Measurements from ENCODE around the gene WDR62. TPM values are rescaled to one million over a fixed set of nuclear protein-coding genes. Genes with fewer than 3 reads are reported as not detected.

The WDR62 gene
- total and polyA plus RNA-seq, 10 of the 15 experiments (the other 5 are each of a cell fraction or from before 2014, with no cell fraction given) = 0.08 to 20.6 (median 10.9) TPM

DNA sequence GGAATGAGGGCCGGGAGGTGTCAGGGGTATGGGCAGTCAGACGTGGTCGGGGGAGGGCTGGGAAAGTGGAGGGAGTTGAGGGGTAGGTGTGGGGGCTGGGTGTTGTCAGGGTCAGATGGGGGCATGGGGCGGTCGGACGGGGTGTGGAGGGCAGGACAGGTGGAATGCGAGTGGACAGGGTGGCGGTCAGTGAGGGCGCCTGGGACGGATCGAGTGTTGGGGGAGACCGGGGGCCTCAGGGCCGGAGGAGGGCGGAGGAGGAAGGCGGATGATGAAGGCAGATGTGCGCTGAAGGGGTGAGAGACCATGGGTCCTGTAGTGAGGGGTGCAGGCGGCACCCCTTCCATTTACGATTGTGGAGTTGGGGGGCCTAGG lies 66.3 kb downstream of the WDR62 start:
- Histone ChIP-seq H3K4me3 (no peak overlapping the region), H4K20me1 (ENCODE audit: control insufficient read depth, insufficient read depth) (no peaks in the 10 kb centered on the region), H3K4me1 (ENCODE audit: control insufficient read depth, insufficient read depth, low read length) (peaks cover 12% of the 10 kb centered on the region), H3K4me2 (ENCODE audit: control insufficient read depth, insufficient read depth) (no peak overlapping the region), H3K27ac (ENCODE audit: control insufficient read depth, insufficient read depth) (no peak overlapping the region), H3K36me3 (ENCODE audit: control insufficient read depth in 2 of 2, insufficient read depth in 2 of 2, low read length in 1 of 2) (peaks cover 7% of the 10 kb centered on the region in 2 experiments), H3K79me2 (ENCODE audit: control insufficient read depth, insufficient read depth, low read length) (peaks cover 10% of the 10 kb centered on the region), H2AFZ (ENCODE audit: control insufficient read depth, low read depth, low read length) (no peak overlapping the region), H3K27me3 (replicated peaks in 1 of 2; ENCODE audit: control insufficient read depth in 2 of 2, insufficient read depth in 2 of 2, low read length in 1 of 2) (no peaks in the 10 kb centered on the region), H3K9me3 (replicated peaks; ENCODE audit: control insufficient read depth, insufficient read depth, low read length) (no peaks in the 10 kb centered on the region), H3K9ac (ENCODE audit: control insufficient read depth, insufficient read depth, low read length) (no peak overlapping the region)
- intact Hi-C loops (cut with micrococcal nuclease; ENCODE audit: unreplicated experiment) = loop anchor here (10.0 kb wide), 1 partner anchor 1094 kb away; the partner anchor contains the start of genes ZNF383 and ZNF585B
- ATAC-seq = no peak
- 97% methylated on average over 8 of the region's 18 CpGs for WGBS (ENCODE audit: insufficient coverage, insufficient replicate concordance, low lambda C conversion rate, missing lambda C conversion rate)
- BruUV-seq (replicated peaks) = no TSS peak
- in situ Hi-C loops (cut with MboI) = loop anchor here (10.0 kb wide), 1 partner anchor 974 kb away; no protein-coding TSS in a partner anchor
- POLR2A ChIA-PET = no interaction called here
- CTCF ChIA-PET = no interaction called here
- FAIRE-seq = no peak
- DNase-seq (ENCODE audit: low read depth, low spot score) = no peak
- SMC1A ChIA-PET (ENCODE audit: uncharacterized antibody, unreplicated experiment) = no interaction called here
- RAD21 ChIA-PET (ENCODE audit: unreplicated experiment) = no interaction called here
- TF ChIP-seq ZZZ3 (IDR thresholded peaks at IDR 0.05; ENCODE audit: control insufficient read depth, insufficient read length, low read depth) (no peak), NR2C1 (IDR thresholded peaks at IDR 0.05) (no peak), ZNF207 (IDR thresholded peaks at IDR 0.05; ENCODE audit: borderline replicate concordance) (no peak), CHD2 (IDR thresholded peaks at IDR 0.05; ENCODE audit: borderline replicate concordance, low read depth, low read length) (no peak), RELA (IDR thresholded peaks at IDR 0.05; ENCODE audit: borderline replicate concordance, partially characterized antibody) (no peak), KAT2A (conservative IDR thresholded peaks at IDR 0.05; ENCODE audit: control insufficient read depth, low read depth, low read length) (no peak), MEF2A (IDR thresholded peaks at IDR 0.05; ENCODE audit: insufficient read depth, low read depth, low read length) (no peak), POLR2AphosphoS2 (IDR thresholded peaks at IDR 0.05; ENCODE audit: low read depth, low read length) (no peak), RBBP5 (conservative IDR thresholded peaks at IDR 0.05) (no peak), FOS (IDR thresholded peaks at IDR 0.05; ENCODE audit: borderline replicate concordance, extremely low read depth, insufficient read length) (no peak), ZNF622 (IDR thresholded peaks at IDR 0.05) (no peak), NRF1 (conservative IDR thresholded peaks at IDR 0.05; ENCODE audit: low read depth, low read length) (no peak)
- TF ChIP-seq, protein P1, sequence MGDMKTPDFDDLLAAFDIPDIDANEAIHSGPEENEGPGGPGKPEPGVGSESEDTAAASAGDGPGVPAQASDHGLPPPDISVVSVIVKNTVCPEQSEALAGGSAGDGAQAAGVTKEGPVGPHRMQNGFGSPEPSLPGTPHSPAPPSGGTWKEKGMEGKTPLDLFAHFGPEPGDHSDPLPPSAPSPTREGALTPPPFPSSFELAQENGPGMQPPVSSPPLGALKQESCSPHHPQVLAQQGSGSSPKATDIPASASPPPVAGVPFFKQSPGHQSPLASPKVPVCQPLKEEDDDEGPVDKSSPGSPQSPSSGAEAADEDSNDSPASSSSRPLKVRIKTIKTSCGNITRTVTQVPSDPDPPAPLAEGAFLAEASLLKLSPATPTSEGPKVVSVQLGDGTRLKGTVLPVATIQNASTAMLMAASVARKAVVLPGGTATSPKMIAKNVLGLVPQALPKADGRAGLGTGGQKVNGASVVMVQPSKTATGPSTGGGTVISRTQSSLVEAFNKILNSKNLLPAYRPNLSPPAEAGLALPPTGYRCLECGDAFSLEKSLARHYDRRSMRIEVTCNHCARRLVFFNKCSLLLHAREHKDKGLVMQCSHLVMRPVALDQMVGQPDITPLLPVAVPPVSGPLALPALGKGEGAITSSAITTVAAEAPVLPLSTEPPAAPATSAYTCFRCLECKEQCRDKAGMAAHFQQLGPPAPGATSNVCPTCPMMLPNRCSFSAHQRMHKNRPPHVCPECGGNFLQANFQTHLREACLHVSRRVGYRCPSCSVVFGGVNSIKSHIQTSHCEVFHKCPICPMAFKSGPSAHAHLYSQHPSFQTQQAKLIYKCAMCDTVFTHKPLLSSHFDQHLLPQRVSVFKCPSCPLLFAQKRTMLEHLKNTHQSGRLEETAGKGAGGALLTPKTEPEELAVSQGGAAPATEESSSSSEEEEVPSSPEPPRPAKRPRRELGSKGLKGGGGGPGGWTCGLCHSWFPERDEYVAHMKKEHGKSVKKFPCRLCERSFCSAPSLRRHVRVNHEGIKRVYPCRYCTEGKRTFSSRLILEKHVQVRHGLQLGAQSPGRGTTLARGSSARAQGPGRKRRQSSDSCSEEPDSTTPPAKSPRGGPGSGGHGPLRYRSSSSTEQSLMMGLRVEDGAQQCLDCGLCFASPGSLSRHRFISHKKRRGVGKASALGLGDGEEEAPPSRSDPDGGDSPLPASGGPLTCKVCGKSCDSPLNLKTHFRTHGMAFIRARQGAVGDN (IDR thresholded peaks at IDR 0.05) = no peak
- TF ChIP-seq, protein P2, sequence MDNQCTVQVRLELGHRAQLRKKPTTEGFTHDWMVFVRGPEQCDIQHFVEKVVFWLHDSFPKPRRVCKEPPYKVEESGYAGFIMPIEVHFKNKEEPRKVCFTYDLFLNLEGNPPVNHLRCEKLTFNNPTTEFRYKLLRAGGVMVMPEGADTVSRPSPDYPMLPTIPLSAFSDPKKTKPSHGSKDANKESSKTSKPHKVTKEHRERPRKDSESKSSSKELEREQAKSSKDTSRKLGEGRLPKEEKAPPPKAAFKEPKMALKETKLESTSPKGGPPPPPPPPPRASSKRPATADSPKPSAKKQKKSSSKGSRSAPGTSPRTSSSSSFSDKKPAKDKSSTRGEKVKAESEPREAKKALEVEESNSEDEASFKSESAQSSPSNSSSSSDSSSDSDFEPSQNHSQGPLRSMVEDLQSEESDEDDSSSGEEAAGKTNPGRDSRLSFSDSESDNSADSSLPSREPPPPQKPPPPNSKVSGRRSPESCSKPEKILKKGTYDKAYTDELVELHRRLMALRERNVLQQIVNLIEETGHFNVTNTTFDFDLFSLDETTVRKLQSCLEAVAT (IDR thresholded peaks at IDR 0.05) = no peak
- TF ChIP-seq, protein P3, sequence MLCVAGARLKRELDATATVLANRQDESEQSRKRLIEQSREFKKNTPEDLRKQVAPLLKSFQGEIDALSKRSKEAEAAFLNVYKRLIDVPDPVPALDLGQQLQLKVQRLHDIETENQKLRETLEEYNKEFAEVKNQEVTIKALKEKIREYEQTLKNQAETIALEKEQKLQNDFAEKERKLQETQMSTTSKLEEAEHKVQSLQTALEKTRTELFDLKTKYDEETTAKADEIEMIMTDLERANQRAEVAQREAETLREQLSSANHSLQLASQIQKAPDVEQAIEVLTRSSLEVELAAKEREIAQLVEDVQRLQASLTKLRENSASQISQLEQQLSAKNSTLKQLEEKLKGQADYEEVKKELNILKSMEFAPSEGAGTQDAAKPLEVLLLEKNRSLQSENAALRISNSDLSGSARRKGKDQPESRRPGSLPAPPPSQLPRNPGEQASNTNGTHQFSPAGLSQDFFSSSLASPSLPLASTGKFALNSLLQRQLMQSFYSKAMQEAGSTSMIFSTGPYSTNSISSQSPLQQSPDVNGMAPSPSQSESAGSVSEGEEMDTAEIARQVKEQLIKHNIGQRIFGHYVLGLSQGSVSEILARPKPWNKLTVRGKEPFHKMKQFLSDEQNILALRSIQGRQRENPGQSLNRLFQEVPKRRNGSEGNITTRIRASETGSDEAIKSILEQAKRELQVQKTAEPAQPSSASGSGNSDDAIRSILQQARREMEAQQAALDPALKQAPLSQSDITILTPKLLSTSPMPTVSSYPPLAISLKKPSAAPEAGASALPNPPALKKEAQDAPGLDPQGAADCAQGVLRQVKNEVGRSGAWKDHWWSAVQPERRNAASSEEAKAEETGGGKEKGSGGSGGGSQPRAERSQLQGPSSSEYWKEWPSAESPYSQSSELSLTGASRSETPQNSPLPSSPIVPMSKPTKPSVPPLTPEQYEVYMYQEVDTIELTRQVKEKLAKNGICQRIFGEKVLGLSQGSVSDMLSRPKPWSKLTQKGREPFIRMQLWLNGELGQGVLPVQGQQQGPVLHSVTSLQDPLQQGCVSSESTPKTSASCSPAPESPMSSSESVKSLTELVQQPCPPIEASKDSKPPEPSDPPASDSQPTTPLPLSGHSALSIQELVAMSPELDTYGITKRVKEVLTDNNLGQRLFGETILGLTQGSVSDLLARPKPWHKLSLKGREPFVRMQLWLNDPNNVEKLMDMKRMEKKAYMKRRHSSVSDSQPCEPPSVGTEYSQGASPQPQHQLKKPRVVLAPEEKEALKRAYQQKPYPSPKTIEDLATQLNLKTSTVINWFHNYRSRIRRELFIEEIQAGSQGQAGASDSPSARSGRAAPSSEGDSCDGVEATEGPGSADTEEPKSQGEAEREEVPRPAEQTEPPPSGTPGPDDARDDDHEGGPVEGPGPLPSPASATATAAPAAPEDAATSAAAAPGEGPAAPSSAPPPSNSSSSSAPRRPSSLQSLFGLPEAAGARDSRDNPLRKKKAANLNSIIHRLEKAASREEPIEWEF (IDR thresholded peaks at IDR 0.05; ENCODE audit: insufficient replicate concordance, low read depth, low read length) = no peak
